Kidney epithelial cell (primary cell): ENCODE results near the gene MLLT6. TPM values are rescaled to one million over a fixed set of nuclear protein-coding genes. Genes with fewer than 3 reads are reported as not detected.
A peak's percentile ranks its signal among the peaks of the same experiment; 100 is the strongest.

Experiments
- DNase-seq: peaks from one replicate; pipeline ENCODE4 v3.0.0-alpha.2; 2010; ENCODE audit warnings: low read depth
- H3K27me3 ChIP-seq: 2 replicates; pipeline ENCODE4 v1.6.0; 2011; ENCODE audit warnings: low read length; ENCODE audit not compliant: control insufficient read depth, insufficient read depth
- H3K36me3 ChIP-seq: 2 replicates; pipeline ENCODE4 v1.5.1; 2011; ENCODE audit warnings: low read length; ENCODE audit not compliant: control insufficient read depth, insufficient read depth
- H3K4me3 ChIP-seq: 2 replicates; pipeline ENCODE4 v1.5.1; 2011; ENCODE audit warnings: low read depth, mild to moderate bottlenecking, control low read depth, low read length
- CTCF ChIP-seq: IDR thresholded peaks from 2 replicates; pipeline ENCODE4 v1.5.1; 2011; ENCODE audit warnings: mild to moderate bottlenecking, moderate library complexity, low read length, control low read depth, inconsistent platforms; ENCODE audit not compliant: insufficient read depth, poor library complexity, severe bottlenecking
- total RNA-seq: library from RNA; depleted of rRNA; stranded (reverse); fragments of >200 nt; gene quantifications from 2 replicates; pipeline ENCODE4 v1.2.3, GENCODE V29; 2015

MLLT6 gene
- total RNA-seq, 1 donor from 2014 or later = 42.7 TPM

- no peaks in the 10 kb centered on the region for H3K36me3 ChIP-seq
- DNase-seq = no peak
Measured at GRCh38 chr17:38746849-38747462, 41.9 kb downstream of the MLLT6 start.

GRCh38 chr17:38747463-38748148, 42.5 kb downstream of the MLLT6 start:
- no peaks in the 10 kb centered on the region for H3K27me3 ChIP-seq
- no peak for TF ChIP-seq CTCF
- no peak for DNase-seq
- peak overlapping the region; percentile 93 for H3K4me3 ChIP-seq
- H3K36me3 ChIP-seq = no peaks in the 10 kb centered on the region

More at GRCh38 chr17:38746849-38747462, 41.9 kb downstream of the MLLT6 start:
- TF ChIP-seq CTCF = no peak
- H3K4me3 ChIP-seq = peak overlapping the region; percentile 93
- no peaks in the 10 kb centered on the region for H3K27me3 ChIP-seq

- no peak for TF ChIP-seq CTCF
- Histone ChIP-seq H3K4me3 (peak within 1 kb of the TSS; percentile 93), H3K36me3 (no peaks in the 10 kb centered on the region), H3K27me3 (no peaks in the 10 kb centered on the region)
- peak; percentile 63 for DNase-seq
Measured at GRCh38 chr17:38748149-38748891, 43.2 kb downstream of the MLLT6 start, which contains the start of gene PCGF2. TSS of gene PCGF2 (minus strand) at chr17:38748336. CDS start at chr17:38740402, 7,934 bp downstream.

GRCh38 chr17:38748892-38749222, 43.8 kb downstream of the MLLT6 start:
- no peak for DNase-seq
- TF ChIP-seq CTCF = no peak
- no peaks in the 10 kb centered on the region for H3K27me3 ChIP-seq
- H3K36me3 ChIP-seq = no peaks in the 10 kb centered on the region
- peak overlapping the region; percentile 93 for H3K4me3 ChIP-seq

- DNase-seq = peak; percentile 43
- no peak for TF ChIP-seq CTCF
- Histone ChIP-seq H3K36me3 (no peaks in the 10 kb centered on the region), H3K27me3 (no peaks in the 10 kb centered on the region), H3K4me3 (peak overlapping the region; percentile 93)
Measured at GRCh38 chr17:38749223-38750043, 44.4 kb downstream of the MLLT6 start.
